ENCODE results near the gene CWC25. TPM values are rescaled to one million over a fixed set of nuclear protein-coding genes. Genes with fewer than 3 reads are reported as not detected.

Gene CWC25
- total RNA-seq, 1 experiment from 2014 or later, result 14.1 TPM

GRCh38 chr17:38777641-38778250 lies 47.4 kb downstream of the CWC25 start:
- no peaks in the 10 kb centered on the region for H3K9me3 ChIP-seq (ENCODE audit: low read depth, low read length, poor library complexity, severe bottlenecking)
- intact Hi-C loops (cut with micrococcal nuclease; ENCODE audit: unreplicated experiment), result no loop called here
- H3K4me1 ChIP-seq (ENCODE audit: insufficient read depth, low read length, poor library complexity, severe bottlenecking), result no peaks in the 10 kb centered on the region
- H3K27ac ChIP-seq (ENCODE audit: low read depth, low read length, poor library complexity, severe bottlenecking), result no peak overlapping the region
- POLR2A ChIA-PET (ENCODE audit: low non-redundant PET), result no interaction called here
- H3K27me3 ChIP-seq (replicated peaks; ENCODE audit: insufficient read depth, low read depth, low read length, poor library complexity), result no peaks in the 10 kb centered on the region
- CTCF ChIA-PET, result no interaction called here
- DNase-seq (ENCODE audit: low spot score), result no peak
- no peak overlapping the region for H3K4me3 ChIP-seq (ENCODE audit: low read depth, low read length, poor library complexity, severe bottlenecking)
- peaks cover 19% of the 10 kb centered on the region for H3K36me3 ChIP-seq (ENCODE audit: insufficient read depth, low read length, poor library complexity, severe bottlenecking)
- TF ChIP-seq CTCF (conservative IDR thresholded peaks at IDR 0.05; ENCODE audit: low read depth, low read length), result no peak
- TF ChIP-seq EZH2 (IDR thresholded peaks at IDR 0.05; ENCODE audit: borderline replicate concordance, low read depth, low read length, poor library complexity, severe bottlenecking), result no peak
- no TSS peak for BruUV-seq (replicated peaks)

- CTCF ChIA-PET, result no interaction called here
- Histone ChIP-seq H3K4me3 (ENCODE audit: low read depth, low read length, poor library complexity, severe bottlenecking) (no peak overlapping the region), H3K27me3 (replicated peaks; ENCODE audit: insufficient read depth, low read depth, low read length, poor library complexity) (no peaks in the 10 kb centered on the region), H3K9me3 (ENCODE audit: low read depth, low read length, poor library complexity, severe bottlenecking) (no peaks in the 10 kb centered on the region), H3K36me3 (ENCODE audit: insufficient read depth, low read length, poor library complexity, severe bottlenecking) (peaks cover 12% of the 10 kb centered on the region), H3K4me1 (ENCODE audit: insufficient read depth, low read length, poor library complexity, severe bottlenecking) (no peaks in the 10 kb centered on the region), H3K27ac (ENCODE audit: low read depth, low read length, poor library complexity, severe bottlenecking) (no peak overlapping the region)
- no peak for DNase-seq (ENCODE audit: low spot score)
- no TSS peak for BruUV-seq (replicated peaks)
- POLR2A ChIA-PET (ENCODE audit: low non-redundant PET), result no interaction called here
- TF ChIP-seq EZH2 (IDR thresholded peaks at IDR 0.05; ENCODE audit: borderline replicate concordance, low read depth, low read length, poor library complexity, severe bottlenecking) (no peak), CTCF (conservative IDR thresholded peaks at IDR 0.05; ENCODE audit: low read depth, low read length) (no peak)
- intact Hi-C loops (cut with micrococcal nuclease; ENCODE audit: unreplicated experiment), result no loop called here
These were observed 51.9 kb downstream of the CWC25 start for GRCh38 chr17:38773258-38773657.

- DNase-seq (ENCODE audit: low spot score), result no peak
- no peak overlapping the region for H3K27ac ChIP-seq (ENCODE audit: low read depth, low read length, poor library complexity, severe bottlenecking)
- no peaks in the 10 kb centered on the region for H3K9me3 ChIP-seq (ENCODE audit: low read depth, low read length, poor library complexity, severe bottlenecking)
- no TSS peak for BruUV-seq (replicated peaks)
- H3K4me3 ChIP-seq (ENCODE audit: low read depth, low read length, poor library complexity, severe bottlenecking), result no peak overlapping the region
- H3K27me3 ChIP-seq (replicated peaks; ENCODE audit: insufficient read depth, low read depth, low read length, poor library complexity), result no peaks in the 10 kb centered on the region
- no peaks in the 10 kb centered on the region for H3K4me1 ChIP-seq (ENCODE audit: insufficient read depth, low read length, poor library complexity, severe bottlenecking)
- TF ChIP-seq CTCF (conservative IDR thresholded peaks at IDR 0.05; ENCODE audit: low read depth, low read length), result no peak
- TF ChIP-seq EZH2 (IDR thresholded peaks at IDR 0.05; ENCODE audit: borderline replicate concordance, low read depth, low read length, poor library complexity, severe bottlenecking), result no peak
- peaks cover 12% of the 10 kb centered on the region for H3K36me3 ChIP-seq (ENCODE audit: insufficient read depth, low read length, poor library complexity, severe bottlenecking)
- ChIA-PET POLR2A (ENCODE audit: low non-redundant PET) (no interaction called here), CTCF (no interaction called here)
- intact Hi-C loops (cut with micrococcal nuclease; ENCODE audit: unreplicated experiment), result no loop called here
These were observed 56.7 kb downstream of the CWC25 start for GRCh38 chr17:38768417-38768816.
